ENCODE results near the gene NGLY1. TPM values are rescaled to one million over a fixed set of nuclear protein-coding genes. Genes with fewer than 3 reads are reported as not detected.

Gene NGLY1
- total and polyA plus RNA-seq, 10 of the 15 experiments (the other 5 are each of a cell fraction or from before 2014, with no cell fraction given): 29.8 to 73.5 (median 47.0) TPM

DNA sequence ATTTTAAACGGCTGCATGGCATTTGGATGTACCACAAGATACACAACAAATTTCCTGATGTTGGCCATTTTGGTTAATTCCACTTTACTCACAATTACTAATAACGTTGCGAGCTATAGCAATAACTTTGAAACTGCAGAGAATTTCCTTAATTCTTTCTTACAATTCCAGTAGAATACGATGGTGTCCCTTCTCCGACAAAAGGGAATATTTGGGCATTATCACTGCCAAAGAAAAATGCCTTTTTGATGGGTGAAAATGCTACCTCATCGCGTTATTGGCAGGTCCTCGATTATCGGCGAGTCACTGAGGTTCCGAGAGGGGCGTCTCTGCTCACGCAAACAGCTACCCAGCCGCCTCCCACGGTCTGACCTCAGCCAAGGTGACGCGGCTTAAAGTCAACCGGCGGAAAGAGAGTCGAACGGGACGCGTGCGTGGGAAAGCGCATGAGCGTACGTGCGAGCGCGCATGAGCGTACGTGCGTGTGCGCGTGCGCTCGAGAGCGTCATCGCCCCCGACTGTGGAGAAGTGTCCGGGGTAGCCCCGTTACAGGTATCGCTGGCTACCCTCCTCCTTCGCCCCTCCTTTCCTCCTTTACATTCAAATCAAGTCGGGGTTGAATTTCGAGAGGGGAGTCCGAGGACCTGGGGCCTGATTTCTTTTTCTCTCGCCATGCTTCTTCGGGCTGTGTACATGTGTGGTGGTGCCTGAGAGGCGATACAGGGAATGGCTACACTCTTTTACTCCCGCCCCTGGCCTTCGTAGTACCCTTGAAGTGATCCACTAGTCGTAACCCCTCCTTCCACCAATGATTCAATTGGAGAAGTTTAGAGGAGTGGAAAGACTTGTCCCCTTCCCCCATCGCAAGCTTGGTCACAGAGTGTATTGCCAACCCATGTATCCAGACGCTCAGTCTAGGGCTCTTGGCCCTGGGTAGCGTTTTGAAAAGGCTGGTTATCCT is 6.6 kb upstream of the NGLY1 start, which contains the start of gene OXSM:
Gene OXSM, plus strand, starts transcription at position 495 of the 961 bp plus-strand sequence. CDS start 931 bp downstream, outside the sequence.
- 2% methylated on average over 55 of the region's 56 CpGs for WGBS (ENCODE audit: insufficient coverage, insufficient replicate concordance, low lambda C conversion rate, missing lambda C conversion rate)
- H3K36me3 ChIP-seq (ENCODE audit: control insufficient read depth in 2 of 2, insufficient read depth in 2 of 2, low read length in 1 of 2): peaks cover 0 to 3% of the 10 kb centered on the region in 2 experiments; a peak in 1 of 4 replicates
- H3K4me1 ChIP-seq (ENCODE audit: control insufficient read depth, insufficient read depth, low read length): peaks cover 4% of the 10 kb centered on the region; the same call in 1 of the 2 replicates
- no peaks in the 10 kb centered on the region for H3K9me3 ChIP-seq (replicated peaks; ENCODE audit: control insufficient read depth, insufficient read depth, low read length)
- no peaks in the 10 kb centered on the region for H3K27me3 ChIP-seq (replicated peaks in 1 of 2; ENCODE audit: control insufficient read depth in 2 of 2, insufficient read depth in 2 of 2, low read length in 1 of 2)
- SMC1A ChIA-PET (ENCODE audit: uncharacterized antibody, unreplicated experiment): interaction anchor here (0.6 to 4.3 kb wide), 19 partner anchors 10 to 1140 kb away, joined by 3 to 23 read pairs (median 4); no protein-coding TSS in a partner anchor
- peak; percentile 94 for ATAC-seq
- peak within 1 kb of the TSS; percentile 84 for H3K4me2 ChIP-seq (ENCODE audit: control insufficient read depth, insufficient read depth)
- H4K20me1 ChIP-seq (ENCODE audit: control insufficient read depth, insufficient read depth): no peaks in the 10 kb centered on the region
- CTCF ChIA-PET: interaction anchor here (1.0 to 2.1 kb wide), 5 partner anchors 8 to 142 kb away, joined by 3 to 9 read pairs (median 4); no protein-coding TSS in a partner anchor
- TSS peak; percentile 80 for BruUV-seq (replicated peaks)
- peak; percentile 93 for FAIRE-seq
- H3K9ac ChIP-seq (ENCODE audit: control insufficient read depth, insufficient read depth, low read length): peak within 1 kb of the TSS; percentile 70
- peak within 1 kb of the TSS; percentile 78 for H3K4me3 ChIP-seq
- POLR2A ChIA-PET: interaction anchor here (0.6 to 1.8 kb wide), 11 partner anchors 9 to 150 kb away, joined by 3 to 8 read pairs (median 4); no protein-coding TSS in a partner anchor
- peaks cover 36% of the 10 kb centered on the region for H3K79me2 ChIP-seq (ENCODE audit: control insufficient read depth, insufficient read depth, low read length)
- peak within 1 kb of the TSS; percentile 78 for H2AFZ ChIP-seq (ENCODE audit: control insufficient read depth, low read depth, low read length)
- RAD21 ChIA-PET (ENCODE audit: unreplicated experiment): interaction anchor here (0.8 to 2.3 kb wide), 8 partner anchors 9 to 142 kb away, joined by 3 to 6 read pairs (median 4); no protein-coding TSS in a partner anchor
- H3K27ac ChIP-seq (ENCODE audit: control insufficient read depth, insufficient read depth): peak within 1 kb of the TSS; percentile 84
- intact Hi-C loops (cut with micrococcal nuclease; ENCODE audit: unreplicated experiment): no loop called here
- peak; percentile 93 for DNase-seq (ENCODE audit: low read depth, low spot score)
- in situ Hi-C loops (cut with MboI): loop anchor here (25.0 kb wide), 1 partner anchor 1853 kb away; the partner anchor contains the start of gene NR1D2
- TF ChIP-seq KAT2A (conservative IDR thresholded peaks at IDR 0.05; ENCODE audit: control insufficient read depth, low read depth, low read length) (no peak), ZNF622 (IDR thresholded peaks at IDR 0.05) (no peak), BCL11A (IDR thresholded peaks at IDR 0.05; ENCODE audit: low read depth, low read length) (no peak), JUND (IDR thresholded peaks at IDR 0.05; ENCODE audit: low read depth, low read length) (no peak), EGR1 (IDR thresholded peaks at IDR 0.05; ENCODE audit: borderline replicate concordance in 1 of 2, low read depth in 2 of 2, low read length in 2 of 2) (peak; percentile 63 to 96; a peak in 2 of 3 replicates), ZBTB11 (CRISPR knock-in tag; IDR thresholded peaks at IDR 0.05) (no peak), ZNF207 (IDR thresholded peaks at IDR 0.05; ENCODE audit: borderline replicate concordance) (peak; percentile 69; the same call in 1 of the 2 replicates), TCF12 (IDR thresholded peaks at IDR 0.05; ENCODE audit: low read depth, low read length) (no peak), MTA2 (IDR thresholded peaks at IDR 0.05; ENCODE audit: low read depth) (peak; percentile 57; the same call in 1 of the 2 replicates)
- TF ChIP-seq, protein P1, sequence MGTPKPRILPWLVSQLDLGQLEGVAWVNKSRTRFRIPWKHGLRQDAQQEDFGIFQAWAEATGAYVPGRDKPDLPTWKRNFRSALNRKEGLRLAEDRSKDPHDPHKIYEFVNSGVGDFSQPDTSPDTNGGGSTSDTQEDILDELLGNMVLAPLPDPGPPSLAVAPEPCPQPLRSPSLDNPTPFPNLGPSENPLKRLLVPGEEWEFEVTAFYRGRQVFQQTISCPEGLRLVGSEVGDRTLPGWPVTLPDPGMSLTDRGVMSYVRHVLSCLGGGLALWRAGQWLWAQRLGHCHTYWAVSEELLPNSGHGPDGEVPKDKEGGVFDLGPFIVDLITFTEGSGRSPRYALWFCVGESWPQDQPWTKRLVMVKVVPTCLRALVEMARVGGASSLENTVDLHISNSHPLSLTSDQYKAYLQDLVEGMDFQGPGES (IDR thresholded peaks at IDR 0.05): no peak; the same call in 1 of the 2 replicates
- TF ChIP-seq, protein P2, sequence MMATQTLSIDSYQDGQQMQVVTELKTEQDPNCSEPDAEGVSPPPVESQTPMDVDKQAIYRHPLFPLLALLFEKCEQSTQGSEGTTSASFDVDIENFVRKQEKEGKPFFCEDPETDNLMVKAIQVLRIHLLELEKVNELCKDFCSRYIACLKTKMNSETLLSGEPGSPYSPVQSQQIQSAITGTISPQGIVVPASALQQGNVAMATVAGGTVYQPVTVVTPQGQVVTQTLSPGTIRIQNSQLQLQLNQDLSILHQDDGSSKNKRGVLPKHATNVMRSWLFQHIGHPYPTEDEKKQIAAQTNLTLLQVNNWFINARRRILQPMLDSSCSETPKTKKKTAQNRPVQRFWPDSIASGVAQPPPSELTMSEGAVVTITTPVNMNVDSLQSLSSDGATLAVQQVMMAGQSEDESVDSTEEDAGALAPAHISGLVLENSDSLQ (IDR thresholded peaks at IDR 0.05): peak; percentile 76
- TF ChIP-seq, protein P3, sequence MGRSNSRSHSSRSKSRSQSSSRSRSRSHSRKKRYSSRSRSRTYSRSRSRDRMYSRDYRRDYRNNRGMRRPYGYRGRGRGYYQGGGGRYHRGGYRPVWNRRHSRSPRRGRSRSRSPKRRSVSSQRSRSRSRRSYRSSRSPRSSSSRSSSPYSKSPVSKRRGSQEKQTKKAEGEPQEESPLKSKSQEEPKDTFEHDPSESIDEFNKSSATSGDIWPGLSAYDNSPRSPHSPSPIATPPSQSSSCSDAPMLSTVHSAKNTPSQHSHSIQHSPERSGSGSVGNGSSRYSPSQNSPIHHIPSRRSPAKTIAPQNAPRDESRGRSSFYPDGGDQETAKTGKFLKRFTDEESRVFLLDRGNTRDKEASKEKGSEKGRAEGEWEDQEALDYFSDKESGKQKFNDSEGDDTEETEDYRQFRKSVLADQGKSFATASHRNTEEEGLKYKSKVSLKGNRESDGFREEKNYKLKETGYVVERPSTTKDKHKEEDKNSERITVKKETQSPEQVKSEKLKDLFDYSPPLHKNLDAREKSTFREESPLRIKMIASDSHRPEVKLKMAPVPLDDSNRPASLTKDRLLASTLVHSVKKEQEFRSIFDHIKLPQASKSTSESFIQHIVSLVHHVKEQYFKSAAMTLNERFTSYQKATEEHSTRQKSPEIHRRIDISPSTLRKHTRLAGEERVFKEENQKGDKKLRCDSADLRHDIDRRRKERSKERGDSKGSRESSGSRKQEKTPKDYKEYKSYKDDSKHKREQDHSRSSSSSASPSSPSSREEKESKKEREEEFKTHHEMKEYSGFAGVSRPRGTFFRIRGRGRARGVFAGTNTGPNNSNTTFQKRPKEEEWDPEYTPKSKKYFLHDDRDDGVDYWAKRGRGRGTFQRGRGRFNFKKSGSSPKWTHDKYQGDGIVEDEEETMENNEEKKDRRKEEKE (IDR thresholded peaks at IDR 0.05): no peak

Measured in GM12878 (cell line).